Sigmoid colon (tissue), 4 donors: ENCODE results near the gene CCDC148.

ENCODE experiments used
- EP300 ChIP-seq, 4 donors: sonication (generic); formaldehyde crosslinking; IDR thresholded peaks; one replicate each; pipeline ENCODE4 v1.6.1; 2017; ENCODE audit warnings: antibody characterized with exemption in 4 of 4
- POLR2AphosphoS5 ChIP-seq, 4 donors: sonication (generic); formaldehyde crosslinking; IDR thresholded peaks; one replicate each; pipeline ENCODE4 v1.6.1; 2017; ENCODE audit warnings: antibody characterized with exemption in 4 of 4
- TF ChIP-seq, protein P1 (sequence below), 4 experiments: fragments of 450-650 bp in 3 of 4; fragments of 200-600 bp in 1 of 4; IDR thresholded peaks; one replicate each; pipeline ENCODE4 v1.5.1; 2016 to 2019; ENCODE audit warnings: antibody characterized with exemption in 4 of 4, mild to moderate bottlenecking in 3 of 4, moderate library complexity in 2 of 4

DNA sequence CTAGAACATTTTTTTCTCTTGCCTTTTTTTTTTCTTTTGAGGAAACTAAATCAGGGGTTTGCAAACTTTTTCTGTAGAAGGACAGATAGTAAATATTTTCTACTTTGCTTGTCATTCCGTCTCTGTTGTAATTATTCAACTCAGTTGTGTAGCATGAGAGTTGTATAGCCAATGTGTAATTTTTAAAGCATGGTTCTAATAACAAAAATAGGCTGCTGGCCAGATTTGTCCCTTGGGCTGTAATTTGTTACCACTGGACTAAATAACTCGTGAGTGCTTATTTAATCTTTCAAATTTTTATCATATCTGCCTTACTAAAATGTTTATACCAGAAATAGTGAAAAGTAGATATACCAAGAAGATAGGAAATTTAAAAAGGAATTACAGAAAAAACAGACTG, 43.0 kb downstream of the CCDC148 start:
- TF ChIP-seq EP300 (IDR thresholded peaks at IDR 0.05): no peak
- TF ChIP-seq, protein P1, sequence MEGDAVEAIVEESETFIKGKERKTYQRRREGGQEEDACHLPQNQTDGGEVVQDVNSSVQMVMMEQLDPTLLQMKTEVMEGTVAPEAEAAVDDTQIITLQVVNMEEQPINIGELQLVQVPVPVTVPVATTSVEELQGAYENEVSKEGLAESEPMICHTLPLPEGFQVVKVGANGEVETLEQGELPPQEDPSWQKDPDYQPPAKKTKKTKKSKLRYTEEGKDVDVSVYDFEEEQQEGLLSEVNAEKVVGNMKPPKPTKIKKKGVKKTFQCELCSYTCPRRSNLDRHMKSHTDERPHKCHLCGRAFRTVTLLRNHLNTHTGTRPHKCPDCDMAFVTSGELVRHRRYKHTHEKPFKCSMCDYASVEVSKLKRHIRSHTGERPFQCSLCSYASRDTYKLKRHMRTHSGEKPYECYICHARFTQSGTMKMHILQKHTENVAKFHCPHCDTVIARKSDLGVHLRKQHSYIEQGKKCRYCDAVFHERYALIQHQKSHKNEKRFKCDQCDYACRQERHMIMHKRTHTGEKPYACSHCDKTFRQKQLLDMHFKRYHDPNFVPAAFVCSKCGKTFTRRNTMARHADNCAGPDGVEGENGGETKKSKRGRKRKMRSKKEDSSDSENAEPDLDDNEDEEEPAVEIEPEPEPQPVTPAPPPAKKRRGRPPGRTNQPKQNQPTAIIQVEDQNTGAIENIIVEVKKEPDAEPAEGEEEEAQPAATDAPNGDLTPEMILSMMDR (IDR thresholded peaks at IDR 0.05): no peak
- no peak for TF ChIP-seq POLR2AphosphoS5 (IDR thresholded peaks at IDR 0.05)
